GM18508 (cell line): ENCODE data around the gene TBC1D12.

Experiments used
- ATAC-seq: cut with Tn5 transposase; IDR thresholded peaks from one replicate; pipeline ENCODE4 v1.9.1; 2021; ENCODE audit warnings: moderate number of reproducible peaks; ENCODE audit not compliant: insufficient read depth, unreplicated experiment

TBC1D12 gene

GRCh38 chr10:94443047-94443446 lies 40.7 kb downstream of the TBC1D12 start:
- no peak for ATAC-seq

- ATAC-seq, result no peak
Measured at GRCh38 chr10:94443549-94443948, 41.2 kb downstream of the TBC1D12 start.

- no peak for ATAC-seq
Measured at GRCh38 chr10:94450782-94451181, 48.4 kb downstream of the TBC1D12 start.

GRCh38 chr10:94451883-94452519 lies 49.7 kb downstream of the TBC1D12 start:
- ATAC-seq, result no peak

GRCh38 chr10:94456942-94457341 lies 54.6 kb downstream of the TBC1D12 start:
- ATAC-seq, result no peak

- ATAC-seq, result no peak
Measured at GRCh38 chr10:94459385-94459784, 57.0 kb downstream of the TBC1D12 start.

- ATAC-seq, result no peak
Measured at GRCh38 chr10:94461503-94461902, 59.2 kb downstream of the TBC1D12 start.

- ATAC-seq, result no peak
Measured at GRCh38 chr10:94462130-94462529, 59.8 kb downstream of the TBC1D12 start.

- ATAC-seq, result no peak
Measured at GRCh38 chr10:94465684-94466083, 63.3 kb downstream of the TBC1D12 start.

GRCh38 chr10:94481410-94481809 lies 79.1 kb downstream of the TBC1D12 start:
- no peak for ATAC-seq

- ATAC-seq, result no peak
Measured at GRCh38 chr10:94483970-94484369, 81.6 kb downstream of the TBC1D12 start.

GRCh38 chr10:94485094-94485493 lies 82.8 kb downstream of the TBC1D12 start:
- ATAC-seq, result no peak

- no peak for ATAC-seq
Measured at GRCh38 chr10:94487575-94487974, 85.2 kb downstream of the TBC1D12 start.

GRCh38 chr10:94489107-94489506 lies 86.8 kb downstream of the TBC1D12 start:
- ATAC-seq, result no peak

GRCh38 chr10:94489976-94490788 lies 87.8 kb downstream of the TBC1D12 start:
- no peak for ATAC-seq

GRCh38 chr10:94490789-94491039 lies 88.4 kb downstream of the TBC1D12 start:
- ATAC-seq, result no peak

- ATAC-seq, result no peak
Measured at GRCh38 chr10:94493463-94493862, 91.1 kb downstream of the TBC1D12 start.

- no peak for ATAC-seq
Measured at GRCh38 chr10:94496010-94496409, 93.7 kb downstream of the TBC1D12 start.

GRCh38 chr10:94496646-94497045 lies 94.3 kb downstream of the TBC1D12 start:
- no peak for ATAC-seq

- ATAC-seq, result no peak
Measured at GRCh38 chr10:94500063-94500462, 97.7 kb downstream of the TBC1D12 start.

GRCh38 chr10:94521276-94522250 lies 119.2 kb downstream of the TBC1D12 start:
- ATAC-seq, result no peak
